SJSA1 (cell line): ENCODE results near the gene CLN5. TPM values are rescaled to one million over a fixed set of nuclear protein-coding genes. Genes with fewer than 3 reads are reported as not detected.

Experiments
- DNase-seq, 2 experiments: peaks; one replicate each; pipeline ENCODE4 v3.0.0-alpha.2; 2015 to 2020; ENCODE audit warnings: low spot score in 2 of 2, low read depth in 1 of 2
- H3K27ac ChIP-seq: fragments of 250-450 bp; sonication (Bioruptor Pico); 2 replicates; pipeline ENCODE4 v1.5.1; 2020; ENCODE audit warnings: mild to moderate bottlenecking, moderate library complexity
- H3K27me3 ChIP-seq: fragments of 250-450 bp; sonication (Bioruptor Pico); replicated peaks from 2 replicates; pipeline ENCODE4 v1.5.1; 2020; ENCODE audit warnings: mild to moderate bottlenecking, moderate library complexity
- H3K36me3 ChIP-seq: fragments of 250-450 bp; sonication (Bioruptor Pico); 2 replicates; pipeline ENCODE4 v1.5.1; 2020; ENCODE audit warnings: mild to moderate bottlenecking
- H3K4me1 ChIP-seq: fragments of 250-450 bp; sonication (Bioruptor Pico); replicated peaks from 2 replicates; pipeline ENCODE4 v1.6.1; 2021; ENCODE audit warnings: mild to moderate bottlenecking
- H3K4me3 ChIP-seq: fragments of 250-450 bp; sonication (Bioruptor Pico); 2 replicates; pipeline ENCODE4 v1.5.1; 2020; ENCODE audit warnings: mild to moderate bottlenecking
- H3K9me3 ChIP-seq: fragments of 250-450 bp; sonication (Bioruptor Pico); replicated peaks from 2 replicates; pipeline ENCODE4 v1.5.1; 2020; ENCODE audit warnings: mild to moderate bottlenecking
- total RNA-seq: library from RNA; depleted of rRNA; stranded (reverse); fragments of >200 nt; shearing (Covaris generic); gene quantifications from 2 replicates; pipeline ENCODE4 v1.2.3, GENCODE V29; 2014

The CLN5 gene
- total RNA-seq, 1 experiment from 2014 or later = 25.3 TPM

- no peaks in the 10 kb centered on the region for H3K4me1 ChIP-seq
- H3K36me3 ChIP-seq = no peaks in the 10 kb centered on the region
- no peak for DNase-seq
- no peaks in the 10 kb centered on the region for H3K27me3 ChIP-seq
- no peak overlapping the region for H3K4me3 ChIP-seq
- H3K27ac ChIP-seq = no peak overlapping the region
- H3K9me3 ChIP-seq = no peaks in the 10 kb centered on the region
These were observed 23.8 kb upstream of the CLN5 start for GRCh38 chr13:76968041-76968440.

- H3K4me1 ChIP-seq = no peaks in the 10 kb centered on the region
- no peaks in the 10 kb centered on the region for H3K9me3 ChIP-seq
- no peak for DNase-seq
- no peaks in the 10 kb centered on the region for H3K36me3 ChIP-seq
- no peaks in the 10 kb centered on the region for H3K27me3 ChIP-seq
- H3K4me3 ChIP-seq = no peak overlapping the region
- H3K27ac ChIP-seq = no peak overlapping the region
These were observed 22.2 kb upstream of the CLN5 start for GRCh38 chr13:76969488-76970365.

DNA sequence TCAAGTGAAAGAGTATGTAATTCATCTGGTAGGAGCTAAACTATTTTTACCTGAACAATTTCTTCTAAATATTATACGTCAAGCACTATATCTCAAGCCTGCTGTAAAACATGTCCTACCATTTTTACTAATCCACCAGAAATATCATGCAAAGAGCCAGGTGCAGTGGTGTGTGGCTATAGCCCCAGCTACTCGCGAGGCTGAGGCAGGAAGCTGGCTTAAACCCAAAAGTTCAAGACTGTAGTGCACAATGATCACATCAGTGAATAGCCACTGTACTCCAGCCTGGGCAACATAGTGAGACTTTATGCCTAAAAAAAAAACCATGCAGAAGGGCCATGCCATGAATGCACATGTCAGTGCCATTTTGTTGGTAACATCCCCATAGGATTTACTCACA lies 20.7 kb upstream of the CLN5 start:
- Histone ChIP-seq H3K27me3 (no peaks in the 10 kb centered on the region), H3K9me3 (no peaks in the 10 kb centered on the region), H3K4me1 (no peaks in the 10 kb centered on the region), H3K36me3 (no peaks in the 10 kb centered on the region), H3K4me3 (no peak overlapping the region), H3K27ac (no peak overlapping the region)
- no peak for DNase-seq

DNA sequence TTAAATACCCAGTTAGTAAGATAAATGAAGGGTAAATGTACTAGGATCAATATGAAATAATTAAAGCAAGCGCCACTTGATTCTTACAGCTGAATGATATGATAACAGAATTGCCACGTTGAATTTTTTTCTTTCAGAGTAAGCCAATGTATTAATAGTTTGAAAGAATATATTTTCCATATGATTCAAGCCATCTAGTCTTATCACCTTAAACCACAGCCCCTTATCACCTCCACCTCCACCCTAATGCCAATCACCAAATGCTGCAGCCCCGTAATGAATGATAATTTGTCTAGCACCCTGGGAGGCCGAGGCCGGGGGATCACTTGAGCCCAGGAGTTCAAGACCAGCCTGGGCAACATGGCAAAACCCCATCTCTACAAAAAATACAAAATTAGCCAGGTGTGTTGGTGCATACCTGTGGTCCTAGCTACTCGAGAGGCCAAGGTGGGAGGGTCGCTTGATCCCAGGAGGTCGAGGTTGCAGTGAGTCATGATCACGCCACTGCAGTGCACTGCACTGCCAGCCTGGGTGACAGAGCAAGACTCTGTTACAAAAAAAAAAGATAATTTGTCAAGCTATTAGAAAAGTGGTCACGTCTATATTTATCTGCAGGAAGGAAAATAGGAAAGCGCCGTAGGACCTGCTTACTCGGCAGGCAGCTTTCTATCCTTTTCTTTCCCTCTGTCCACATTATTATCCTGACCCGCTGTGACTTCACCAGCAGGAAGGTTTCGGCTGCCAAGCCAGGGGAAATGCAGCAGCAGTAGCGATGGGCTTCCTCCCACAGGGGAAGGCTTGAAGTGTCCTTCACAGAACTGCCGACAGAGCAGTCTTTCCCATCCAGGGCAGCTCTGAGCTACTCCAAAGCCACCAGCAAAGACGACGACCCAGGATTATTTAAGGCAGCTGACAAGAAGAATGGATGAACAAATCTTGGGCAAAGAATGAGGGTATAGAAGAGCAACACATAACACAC lies 19.7 kb upstream of the CLN5 start:
- Histone ChIP-seq H3K27ac (no peak overlapping the region), H3K9me3 (no peaks in the 10 kb centered on the region), H3K27me3 (no peaks in the 10 kb centered on the region), H3K4me1 (no peaks in the 10 kb centered on the region), H3K36me3 (no peaks in the 10 kb centered on the region), H3K4me3 (no peak overlapping the region)
- no peak for DNase-seq

- H3K27me3 ChIP-seq = no peaks in the 10 kb centered on the region
- H3K27ac ChIP-seq = no peak overlapping the region
- no peak overlapping the region for H3K4me3 ChIP-seq
- H3K4me1 ChIP-seq = no peaks in the 10 kb centered on the region
- DNase-seq = no peak
- H3K36me3 ChIP-seq = no peaks in the 10 kb centered on the region
- H3K9me3 ChIP-seq = no peaks in the 10 kb centered on the region
These were observed 17.8 kb upstream of the CLN5 start for GRCh38 chr13:76973920-76974617.

DNA sequence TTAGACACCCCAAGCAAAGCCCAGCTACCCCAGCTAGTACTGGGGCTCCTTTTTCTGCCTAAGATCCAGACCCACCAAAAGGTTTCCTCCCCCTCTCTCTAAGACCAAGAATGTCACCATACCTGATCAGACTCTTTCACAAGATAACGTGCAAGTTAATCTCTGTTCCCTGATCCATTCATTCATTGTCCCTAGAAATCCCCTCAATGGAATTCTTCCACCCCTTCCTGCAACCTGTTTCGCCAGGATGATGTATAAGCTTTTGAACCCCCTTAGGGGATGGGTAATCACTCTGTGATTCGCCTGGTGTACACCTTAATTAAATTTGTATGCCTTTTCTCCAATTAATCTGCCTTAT lies 17.3 kb upstream of the CLN5 start:
- Histone ChIP-seq H3K27ac (no peak overlapping the region), H3K4me1 (no peaks in the 10 kb centered on the region), H3K36me3 (no peaks in the 10 kb centered on the region), H3K27me3 (no peaks in the 10 kb centered on the region), H3K4me3 (no peak overlapping the region), H3K9me3 (no peaks in the 10 kb centered on the region)
- DNase-seq = no peak

DNA sequence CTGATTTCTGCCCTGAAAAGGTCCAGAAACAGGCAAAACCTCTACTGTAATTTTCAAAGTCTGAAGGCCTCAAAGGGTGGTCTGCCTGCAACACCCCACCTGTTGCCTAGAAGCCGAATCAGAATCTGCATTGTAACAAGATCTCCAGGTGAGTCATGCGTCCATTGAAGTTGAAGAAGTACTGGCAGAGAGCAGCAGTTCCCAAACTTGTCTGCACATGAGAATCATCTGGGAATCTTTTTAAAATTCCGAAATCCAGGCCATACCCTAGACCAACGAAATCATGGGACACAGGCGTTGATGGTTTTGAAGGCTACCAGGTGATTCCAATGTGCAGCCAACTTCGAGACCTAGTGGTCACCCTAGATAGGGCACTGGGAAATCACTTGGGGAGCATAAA lies 16.0 kb upstream of the CLN5 start:
- Histone ChIP-seq H3K27ac (no peak overlapping the region), H3K27me3 (peaks cover 5% of the 10 kb centered on the region; the same call in 1 of the 2 replicates), H3K36me3 (no peaks in the 10 kb centered on the region), H3K4me1 (peaks cover 4% of the 10 kb centered on the region), H3K4me3 (no peak overlapping the region), H3K9me3 (no peaks in the 10 kb centered on the region)
- no peak for DNase-seq

GRCh38 chr13:76976490-76976889 lies 15.4 kb upstream of the CLN5 start:
- Histone ChIP-seq H3K27ac (no peak overlapping the region), H3K4me3 (no peak overlapping the region), H3K9me3 (no peaks in the 10 kb centered on the region), H3K4me1 (peaks cover 4% of the 10 kb centered on the region), H3K36me3 (no peaks in the 10 kb centered on the region), H3K27me3 (peaks cover 5% of the 10 kb centered on the region; the same call in 1 of the 2 replicates)
- DNase-seq = no peak

- Histone ChIP-seq H3K9me3 (no peaks in the 10 kb centered on the region), H3K4me1 (peaks cover 4% of the 10 kb centered on the region), H3K4me3 (no peak overlapping the region), H3K27ac (no peak overlapping the region), H3K27me3 (peaks cover 5% of the 10 kb centered on the region; the same call in 1 of the 2 replicates), H3K36me3 (no peaks in the 10 kb centered on the region)
- no peak for DNase-seq
These were observed 15.0 kb upstream of the CLN5 start for GRCh38 chr13:76976929-76977328.

DNA sequence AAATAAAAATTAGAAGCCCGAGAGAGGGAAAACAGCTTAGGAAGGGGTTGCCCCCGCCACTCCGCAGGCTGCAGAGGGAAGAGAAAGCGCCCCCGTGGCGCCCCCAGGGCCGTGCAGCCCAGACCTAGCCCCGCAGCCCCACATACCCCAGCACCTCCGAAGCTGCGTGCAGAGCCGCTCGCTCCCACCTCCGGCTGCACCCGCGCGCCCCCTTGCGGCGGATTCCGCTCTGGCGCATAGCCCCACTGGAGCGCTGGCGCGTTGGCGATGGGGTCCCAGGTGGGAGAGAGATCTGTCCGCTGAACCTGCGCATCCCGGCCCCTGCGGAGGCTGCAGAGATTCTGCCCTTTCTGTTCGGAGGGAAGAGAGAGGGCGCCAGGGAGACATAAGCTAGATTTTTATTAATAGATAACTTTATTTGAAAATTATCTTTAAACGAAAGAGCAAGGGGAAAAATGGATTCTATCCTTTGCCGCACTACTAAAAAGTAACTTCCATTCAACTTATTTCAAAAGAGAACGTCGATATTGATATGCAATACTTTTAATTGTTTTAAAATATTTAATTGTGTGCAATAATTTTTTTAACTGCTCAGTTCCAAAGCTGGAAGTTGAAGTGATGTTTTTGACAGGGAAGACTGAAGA lies 11.7 kb upstream of the CLN5 start:
- Histone ChIP-seq H3K36me3 (no peaks in the 10 kb centered on the region), H3K4me3 (no peak overlapping the region), H3K27ac (no peak overlapping the region), H3K27me3 (peaks cover 5% of the 10 kb centered on the region; the same call in 1 of the 2 replicates), H3K4me1 (peaks cover 4% of the 10 kb centered on the region), H3K9me3 (no peaks in the 10 kb centered on the region)
- DNase-seq = peak; percentile 35 to 62

DNA sequence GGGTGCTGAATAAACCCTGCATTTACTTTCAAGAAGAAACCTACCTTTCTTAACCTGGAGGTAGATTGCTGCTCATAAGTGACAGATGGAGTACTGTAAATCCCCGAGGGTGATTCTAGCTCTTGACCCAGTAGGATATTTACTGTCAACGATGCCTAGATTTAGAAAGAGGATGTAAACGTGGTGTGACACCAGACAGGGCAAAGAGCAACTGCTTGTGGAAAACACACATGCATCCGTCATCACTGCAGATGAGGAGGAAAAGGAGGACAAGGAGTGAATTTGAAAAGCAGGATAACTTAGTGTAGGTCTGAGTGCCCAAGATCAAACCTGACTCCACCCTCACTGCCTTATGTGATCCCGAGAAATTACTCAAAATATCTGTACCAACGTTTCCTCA lies 9.8 kb upstream of the CLN5 start:
- Histone ChIP-seq H3K9me3 (no peaks in the 10 kb centered on the region), H3K27ac (no peak overlapping the region), H3K4me3 (no peak overlapping the region), H3K4me1 (peaks cover 4% of the 10 kb centered on the region), H3K36me3 (no peaks in the 10 kb centered on the region), H3K27me3 (peaks cover 5% of the 10 kb centered on the region; the same call in 1 of the 2 replicates)
- DNase-seq = no peak

DNA sequence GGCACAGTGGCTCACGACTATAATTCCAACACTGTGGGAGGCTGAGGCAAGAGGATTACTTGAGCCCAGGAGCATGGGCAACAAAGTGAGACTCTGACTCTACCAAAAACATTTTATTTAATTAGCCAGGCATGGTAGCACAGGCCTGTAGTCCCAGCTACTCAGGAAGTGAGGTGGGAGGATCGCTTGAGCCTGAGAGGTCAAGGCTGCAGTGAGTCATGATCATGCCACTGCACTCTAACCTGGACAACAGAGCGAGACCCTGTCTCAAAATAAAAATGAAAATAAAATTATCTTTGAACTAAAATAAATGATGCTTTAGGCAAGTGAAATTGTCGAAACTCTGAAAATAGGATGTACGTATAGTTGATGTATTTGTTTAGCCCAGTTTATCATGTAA lies 8.2 kb upstream of the CLN5 start:
- DNase-seq = no peak

GRCh38 chr13:76991432-76991795 lies 467 bp upstream of the CLN5 start:
- Histone ChIP-seq H3K9me3 (no peaks in the 10 kb centered on the region), H3K36me3 (peaks cover 4% of the 10 kb centered on the region; the same call in 1 of the 2 replicates), H3K27ac (no peak overlapping the region), H3K4me3 (peak overlapping the region; percentile 58), H3K27me3 (no peaks in the 10 kb centered on the region), H3K4me1 (peaks cover 6% of the 10 kb centered on the region)
- no peak for DNase-seq

More for the DNA sequence above, 8.2 kb upstream of the CLN5 start:
- Histone ChIP-seq H3K4me3 (no peak overlapping the region), H3K27me3 (peaks cover 5% of the 10 kb centered on the region; the same call in 1 of the 2 replicates), H3K36me3 (no peaks in the 10 kb centered on the region), H3K9me3 (no peaks in the 10 kb centered on the region), H3K27ac (no peak overlapping the region), H3K4me1 (peaks cover 4% of the 10 kb centered on the region)
